HG03442 (cell line): ENCODE measurements around the gene FGF8.
A peak's percentile ranks its signal among the peaks of the same experiment; 100 is the strongest.

Experiments
- ATAC-seq: cut with Tn5 transposase; IDR thresholded peaks from one replicate; pipeline ENCODE4 v1.9.1; 2021; ENCODE audit warnings: mild to moderate bottlenecking, moderate library complexity; ENCODE audit not compliant: unreplicated experiment

FGF8 gene

GRCh38 chr10:101782811-101783735 lies 7.2 kb upstream of the FGF8 start, which contains the start of gene NPM3:
Gene NPM3 (minus strand): TSS chr10:101783446. CDS start chr10:101783390, 56 bp downstream.
- no peak for ATAC-seq

GRCh38 chr10:101781984-101782810 lies 6.3 kb upstream of the FGF8 start:
- no peak for ATAC-seq

- ATAC-seq = no peak
These were observed 5.7 kb upstream of the FGF8 start for GRCh38 chr10:101781655-101781983.

GRCh38 chr10:101780818-101781654 lies 5.1 kb upstream of the FGF8 start:
- no peak for ATAC-seq

DNA sequence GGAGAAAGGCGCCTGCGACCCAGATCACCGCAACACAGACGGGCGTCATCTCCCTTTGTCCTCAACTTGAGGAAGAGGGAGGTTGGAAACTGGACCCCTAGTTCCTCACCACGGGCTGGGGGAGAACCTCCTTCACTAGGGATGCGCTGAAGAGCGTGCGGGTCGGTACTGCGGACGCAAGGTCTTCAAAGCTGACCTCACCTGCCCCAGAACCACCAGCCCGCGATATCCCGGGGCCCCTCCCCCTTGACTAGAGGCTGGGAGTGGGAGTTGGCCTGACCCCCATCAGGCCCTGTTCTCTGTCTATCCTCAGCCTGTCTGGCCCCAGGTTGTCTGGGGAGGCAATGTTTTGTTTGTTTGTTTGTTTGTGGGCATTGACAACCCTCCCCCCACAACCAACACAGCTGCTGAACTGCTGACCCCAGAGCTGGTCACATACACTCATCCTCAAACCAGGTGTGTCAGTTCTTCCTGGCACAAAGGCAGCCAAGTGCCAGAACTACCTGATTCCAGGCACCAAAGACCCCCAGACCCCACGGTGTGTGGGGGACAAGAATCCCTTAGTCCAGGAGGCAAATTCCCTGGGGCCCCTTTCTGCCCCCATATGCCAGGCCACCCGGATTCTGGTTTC lies 4.4 kb upstream of the FGF8 start:
- no peak for ATAC-seq

DNA sequence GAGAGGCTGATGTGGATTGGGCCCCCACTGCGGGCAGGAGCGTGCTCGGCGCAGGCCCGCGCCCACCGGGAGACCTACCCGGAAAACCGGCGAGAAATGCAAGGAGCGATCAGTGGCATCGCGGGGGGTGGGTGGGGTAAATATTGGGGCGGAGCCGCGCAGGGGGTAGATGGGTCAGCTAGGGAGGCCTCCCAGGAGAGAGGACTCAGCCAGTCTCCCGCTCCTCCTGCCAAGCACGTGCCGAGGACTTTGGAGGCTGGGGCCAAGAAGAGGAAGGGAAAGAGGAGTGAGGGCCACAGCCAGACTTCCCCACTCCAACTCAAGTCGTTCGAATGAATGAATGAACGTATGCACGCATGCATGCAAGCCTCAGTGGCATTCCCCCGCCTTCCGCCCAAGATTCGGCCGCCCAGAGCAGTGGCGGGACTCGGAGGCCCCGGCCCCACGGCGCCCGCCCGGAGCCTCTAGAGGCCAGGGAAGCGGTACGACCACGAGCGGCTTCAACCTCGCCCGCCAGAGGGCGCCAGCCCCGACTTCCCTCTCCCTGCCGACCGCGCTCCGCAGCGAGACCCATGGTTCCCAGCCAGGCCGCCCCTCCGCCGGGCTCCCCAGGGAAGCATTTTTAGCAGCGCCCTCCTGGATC lies 3.8 kb upstream of the FGF8 start:
- ATAC-seq = peak; percentile 43

DNA sequence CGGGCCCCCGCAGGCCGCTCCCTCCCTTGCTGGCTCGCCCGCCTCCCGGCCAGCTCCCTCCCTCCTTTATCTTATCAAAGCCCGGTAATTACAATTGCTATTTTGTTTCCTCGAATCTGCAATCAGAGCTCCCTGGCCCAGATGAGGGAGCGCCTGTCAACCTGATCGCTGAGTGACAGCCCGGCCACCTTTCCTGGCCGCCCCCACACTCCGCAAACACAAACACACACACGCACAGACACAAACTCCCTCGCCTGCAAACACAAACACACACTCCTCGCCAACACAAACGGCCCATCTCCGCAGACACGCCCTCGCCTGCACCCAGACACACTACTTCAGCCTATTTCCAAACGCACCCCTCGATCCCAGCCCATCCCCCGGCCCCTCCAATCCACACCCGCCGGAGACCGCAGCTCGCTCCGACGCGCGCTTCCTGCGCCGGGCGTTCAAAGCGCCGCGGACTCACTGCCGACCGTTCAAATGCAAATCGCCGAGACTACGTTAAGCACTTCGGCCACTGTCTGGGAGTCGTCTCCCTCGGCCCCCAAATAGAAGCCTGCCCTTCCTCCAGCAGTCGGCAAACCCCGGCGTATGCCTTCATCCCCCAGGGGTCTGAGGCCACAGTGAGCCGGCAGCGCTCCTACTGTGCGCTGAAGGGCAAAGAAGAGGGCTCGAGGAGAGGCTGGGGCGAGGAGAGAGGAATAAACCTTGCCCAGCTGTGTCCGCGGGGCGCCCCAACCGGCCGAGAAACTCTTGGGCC lies 3.0 kb upstream of the FGF8 start:
- ATAC-seq = no peak

DNA sequence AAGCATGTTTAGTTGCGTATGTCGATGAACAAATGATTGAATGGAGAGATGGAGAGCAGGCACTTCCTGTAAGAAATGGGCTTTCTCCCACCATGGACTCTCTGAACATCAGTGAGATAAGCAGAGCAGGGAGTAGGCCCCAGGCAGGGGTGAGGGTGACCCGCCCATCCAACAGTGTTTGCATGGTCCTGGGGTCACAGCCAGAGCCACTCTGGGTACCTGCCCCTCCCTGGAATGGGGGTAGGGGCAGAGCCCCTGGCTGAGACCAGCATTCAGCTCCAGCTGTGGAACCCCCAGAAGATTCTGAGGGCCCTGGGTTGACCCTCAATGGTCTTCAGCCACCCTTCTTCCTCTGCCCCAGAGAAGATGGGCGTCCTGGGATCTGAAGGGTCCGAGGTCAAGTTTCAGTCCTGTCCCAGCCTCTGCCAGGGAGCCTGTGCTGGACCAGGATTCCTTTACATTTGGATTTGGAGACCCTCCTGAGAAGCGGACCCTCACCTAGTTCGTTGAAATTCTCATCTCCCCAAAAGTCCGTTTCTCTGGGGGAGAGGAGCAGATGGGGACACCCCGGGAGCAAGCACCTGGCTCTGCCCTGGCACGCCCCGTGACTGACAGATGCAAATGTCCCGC lies 2.4 kb upstream of the FGF8 start:
- no peak for ATAC-seq

DNA sequence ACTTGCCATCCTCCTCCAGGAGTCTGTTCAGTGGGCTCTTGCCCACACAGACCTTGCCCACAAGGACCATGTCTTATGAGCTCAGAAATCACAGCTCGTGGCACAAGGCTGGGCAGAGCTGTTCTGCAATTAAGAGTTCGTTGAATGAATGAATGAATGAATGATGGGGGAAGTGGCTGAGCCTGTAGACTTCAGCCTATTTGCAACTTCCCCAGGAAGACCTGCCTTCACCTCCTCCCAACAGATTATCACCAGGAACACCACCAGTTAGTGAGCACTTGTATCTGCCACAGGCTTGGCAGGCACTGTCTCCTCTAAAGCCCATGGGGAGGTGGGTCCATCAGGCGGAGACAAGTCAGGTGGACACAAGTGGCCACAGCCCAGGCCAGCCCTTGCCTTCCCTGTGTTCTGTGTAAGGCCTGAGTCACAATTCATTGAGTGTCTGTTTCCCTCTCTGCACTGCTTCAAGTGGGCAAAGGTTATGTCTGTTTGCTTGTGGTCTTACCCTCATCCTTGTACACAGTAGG lies 1.8 kb upstream of the FGF8 start:
- no peak for ATAC-seq

DNA sequence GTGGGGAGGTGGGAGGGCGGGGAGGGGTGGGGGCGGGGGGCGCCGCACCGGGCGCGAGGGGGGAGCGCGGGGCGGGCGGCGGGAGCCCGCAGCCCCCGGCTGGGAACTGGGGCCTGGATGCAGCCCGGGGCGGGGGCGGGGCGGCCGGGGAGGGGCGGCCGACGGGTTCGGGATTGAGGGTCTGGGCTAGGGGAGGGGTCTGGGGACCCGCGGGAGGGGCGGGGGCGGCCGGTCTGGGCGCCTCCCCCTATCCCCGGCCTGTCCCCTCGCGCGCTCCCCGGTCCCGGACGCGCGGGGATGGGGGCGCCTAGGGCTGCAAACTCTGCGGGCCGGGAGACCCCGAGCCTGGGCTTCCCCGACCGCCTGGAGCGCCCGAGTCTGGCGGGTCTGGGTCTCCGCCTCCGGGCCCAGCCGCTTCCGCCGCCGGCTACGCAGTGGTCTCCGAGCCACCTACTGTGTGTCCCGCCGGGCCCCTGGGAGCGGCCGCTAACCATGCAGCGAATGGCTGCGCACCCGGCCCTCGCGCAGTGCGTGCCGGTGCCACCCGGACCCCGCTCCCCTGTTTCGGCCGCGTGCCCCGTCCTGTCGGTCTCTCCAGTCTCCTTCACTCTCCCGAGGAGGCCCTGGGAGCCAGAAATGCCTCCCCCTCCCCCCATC lies 375 bp upstream of the FGF8 start:
- no peak for ATAC-seq

DNA sequence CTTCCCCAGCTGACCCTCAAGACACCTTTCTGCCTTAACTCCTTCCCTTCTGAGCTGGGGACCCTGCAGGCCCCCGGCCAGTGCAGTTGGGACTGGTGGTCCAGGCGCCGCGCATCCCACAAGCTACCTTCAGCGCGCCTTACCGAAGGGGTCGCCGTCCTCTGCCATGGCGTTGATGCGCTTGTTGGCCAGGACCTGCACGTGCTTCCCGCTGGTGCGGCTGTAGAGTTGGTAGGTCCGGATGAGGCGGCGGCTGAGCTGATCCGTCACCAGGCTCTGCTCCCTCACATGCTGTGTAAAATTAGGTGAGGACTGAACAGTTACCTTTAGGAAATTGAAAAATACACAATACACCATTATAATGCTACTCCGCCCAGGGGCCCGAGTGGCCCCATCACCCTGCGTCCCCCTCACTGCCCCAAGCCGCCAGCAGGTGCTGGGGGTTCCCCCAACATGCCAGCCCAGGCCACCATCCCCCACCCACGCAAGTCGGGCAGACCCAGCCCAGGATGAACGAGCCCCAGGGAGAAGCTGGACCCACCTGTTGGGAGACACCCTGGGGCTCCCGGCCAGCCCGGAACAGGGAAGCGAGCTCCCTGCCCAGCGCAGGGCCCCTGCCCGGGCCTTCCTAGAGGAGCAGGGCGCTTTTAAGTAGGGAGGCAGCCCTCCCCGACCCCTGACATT lies 1.2 kb downstream of the FGF8 start:
- no peak for ATAC-seq

DNA sequence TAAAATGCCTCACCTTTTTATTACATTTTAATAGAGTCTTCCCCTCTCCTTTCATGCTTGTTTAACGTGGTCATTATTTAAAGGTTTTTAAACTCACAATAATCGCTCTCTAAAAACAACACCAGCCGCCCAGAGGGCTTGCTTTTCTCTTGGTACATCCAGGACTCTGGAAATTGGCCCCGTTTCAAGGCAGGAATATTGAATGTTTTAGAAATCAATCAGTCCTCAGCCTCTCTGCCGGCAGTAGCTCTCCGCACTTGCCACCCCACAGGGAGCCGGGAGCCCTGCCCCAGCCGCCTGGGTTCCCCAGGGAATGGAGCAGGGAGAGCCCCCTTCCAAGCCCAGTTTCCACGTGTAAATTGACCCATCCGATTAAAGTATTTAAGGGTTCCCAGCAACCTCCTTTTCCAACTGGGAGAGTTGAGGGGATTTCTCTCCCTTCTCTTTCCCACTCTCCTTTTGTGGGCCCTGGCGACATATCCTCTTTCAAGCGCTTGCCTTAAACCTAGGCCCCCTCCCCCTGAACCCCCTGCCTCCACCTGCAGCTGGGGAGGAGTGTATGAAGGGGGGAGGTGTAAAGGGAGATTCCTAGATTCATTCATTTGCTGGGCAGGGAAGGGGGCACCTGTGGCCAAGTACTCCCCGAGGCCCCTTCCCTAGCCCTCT lies 1.9 kb downstream of the FGF8 start:
- no peak for ATAC-seq

- no peak for ATAC-seq
These were observed 2.8 kb downstream of the FGF8 start for GRCh38 chr10:101772895-101773761.

DNA sequence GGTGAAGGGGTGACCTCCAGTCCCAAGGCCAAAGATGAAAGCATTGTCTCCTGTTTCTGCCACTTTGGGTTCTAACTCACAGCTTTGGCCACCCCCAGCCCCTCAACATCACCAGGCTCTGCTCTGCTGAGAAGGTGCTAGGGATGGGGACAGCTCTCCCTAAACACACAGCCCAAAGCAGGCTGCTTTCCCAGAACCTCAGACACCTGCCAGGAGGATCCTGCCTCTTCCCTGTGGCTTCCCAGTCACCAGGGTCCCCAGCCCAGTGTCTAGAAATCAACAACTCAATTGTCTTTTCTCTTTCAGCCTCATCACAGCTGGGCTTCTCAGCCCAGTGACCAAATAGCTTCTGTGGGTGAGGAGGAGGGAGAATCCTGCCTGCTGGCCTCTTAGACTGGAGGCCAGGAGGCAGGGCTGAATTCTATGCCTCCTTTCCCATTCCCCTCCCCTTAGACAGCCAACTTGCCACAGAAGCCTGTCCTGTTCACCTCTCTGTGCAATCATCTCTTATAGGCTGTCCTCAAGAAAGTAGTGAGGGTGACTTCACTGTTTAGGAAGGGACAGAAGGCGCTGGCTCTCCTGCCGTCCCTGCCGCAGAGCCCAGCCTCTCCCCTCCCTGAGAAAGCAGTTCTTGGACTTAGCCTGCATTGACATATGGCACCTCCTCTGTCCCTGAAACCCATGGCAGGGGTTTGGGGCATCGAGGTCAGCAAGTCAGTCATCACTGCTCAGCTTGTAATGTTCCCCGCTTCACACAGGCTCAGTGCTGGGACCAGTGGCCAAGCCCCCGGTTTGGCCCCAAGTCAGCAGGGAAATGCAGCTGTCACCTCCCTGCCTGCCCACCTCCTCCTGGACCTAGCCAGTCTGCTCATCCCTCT lies 3.7 kb downstream of the FGF8 start:
- ATAC-seq = no peak

GRCh38 chr10:101771380-101771779 lies 4.5 kb downstream of the FGF8 start:
- ATAC-seq = no peak
